OCI-LY1 (cell line): ENCODE data around the gene PSPH.

Experiments used
- H2AFZ ChIP-seq: fragments of 200-600 bp; sonication (generic), shearing (Covaris generic); 2 replicates; pipeline ENCODE4 v1.6.0; 2014; ENCODE audit warnings: antibody characterized with exemption, mild to moderate bottlenecking, low read length
- H3F3A ChIP-seq: fragments of 200-600 bp; sonication (generic), shearing (Covaris generic); 2 replicates; pipeline ENCODE4 v1.6.0; 2014; ENCODE audit warnings: mild to moderate bottlenecking, antibody characterized with exemption, low read length, moderate library complexity; ENCODE audit not compliant: insufficient read depth
- H3K27ac ChIP-seq: fragments of 200-600 bp; sonication (generic); 2 replicates; pipeline ENCODE4 v1.5.1; 2014; ENCODE audit warnings: low read length, mixed run types, mild to moderate bottlenecking, low read depth; ENCODE audit not compliant: poor library complexity, severe bottlenecking
- H3K27me3 ChIP-seq: fragments of 200-600 bp; sonication (generic); 2 replicates; pipeline ENCODE4 v1.6.0; 2014; ENCODE audit warnings: antibody characterized with exemption, mild to moderate bottlenecking, low read length, moderate library complexity; ENCODE audit not compliant: insufficient read depth
- H3K36me3 ChIP-seq: fragments of 200-600 bp; sonication (generic); 2 replicates; pipeline ENCODE4 v1.6.1; 2014; ENCODE audit warnings: mild to moderate bottlenecking, antibody characterized with exemption, low read length, moderate library complexity, mixed read lengths; ENCODE audit not compliant: insufficient read depth
- H3K4me1 ChIP-seq: fragments of 200-600 bp; sonication (generic); 2 replicates; pipeline ENCODE4 v1.5.1; 2014; ENCODE audit warnings: mild to moderate bottlenecking, low read length, moderate library complexity; ENCODE audit not compliant: insufficient read depth, severe bottlenecking
- H3K4me2 ChIP-seq: fragments of 200-600 bp; sonication (generic), shearing (Covaris generic); 2 replicates; pipeline ENCODE4 v1.6.1; 2014; ENCODE audit warnings: low read length
- H3K4me3 ChIP-seq: fragments of 200-600 bp; sonication (generic); 2 replicates; pipeline ENCODE4 v1.5.1; 2014; ENCODE audit warnings: low read length, low read depth, mild to moderate bottlenecking, mixed read lengths; ENCODE audit not compliant: poor library complexity, severe bottlenecking
- H3K79me2 ChIP-seq: fragments of 200-600 bp; shearing (Covaris generic); 2 replicates; pipeline ENCODE4 v1.6.1; 2016; ENCODE audit warnings: mixed run types, low read length, mixed read lengths; ENCODE audit not compliant: insufficient read depth
- H3K9ac ChIP-seq: fragments of 200-600 bp; sonication (generic), shearing (Covaris generic); 2 replicates; pipeline ENCODE4 v1.6.1; 2014; ENCODE audit warnings: mild to moderate bottlenecking, low read length, mixed read lengths
- H3K9me2 ChIP-seq: fragments of 200-600 bp; sonication (generic), shearing (Covaris generic); 2 replicates; pipeline ENCODE4 v1.6.1; 2014; ENCODE audit warnings: low read depth, mild to moderate bottlenecking, low read length, mixed read lengths
- H3K9me3 ChIP-seq: fragments of 200-600 bp; shearing (Covaris generic); 2 replicates; pipeline ENCODE4 v1.6.1; 2014; ENCODE audit warnings: low read length, mixed read lengths
- H4K20me1 ChIP-seq: fragments of 200-600 bp; sonication (generic), shearing (Covaris generic); 2 replicates; pipeline ENCODE4 v1.6.0; 2016; ENCODE audit warnings: mild to moderate bottlenecking, low read length; ENCODE audit not compliant: insufficient read depth
- CTCF ChIP-seq: fragments of 200-600 bp; sonication (generic), shearing (Covaris generic); IDR thresholded peaks from 2 replicates; pipeline ENCODE4 v1.5.1; 2017; ENCODE audit warnings: mild to moderate bottlenecking, antibody characterized with exemption, low read length, moderate library complexity, mixed read lengths
- EZH2 ChIP-seq: fragments of 200-600 bp; sonication (generic), shearing (Covaris generic); IDR thresholded peaks from 2 replicates; pipeline ENCODE4 v1.8.0; 2017; ENCODE audit warnings: borderline replicate concordance, mixed run types, mild to moderate bottlenecking, antibody characterized with exemption, low read length, moderate library complexity, mixed read lengths

The PSPH gene

GRCh38 chr7:55965100-55965470 is 86.2 kb downstream of the PSPH start:
- Histone ChIP-seq H3F3A (0 out of 2 replicates have a peak, but pooled peaks cover 7% of the 10 kb centered on the region), H3K9me3 (no peaks in the 10 kb centered on the region), H3K4me2 (peak overlapping the region; percentile 72), H3K4me1 (peaks cover 7% of the 10 kb centered on the region), H3K79me2 (no peaks in the 10 kb centered on the region), H3K9me2 (no peaks in the 10 kb centered on the region), H4K20me1 (no peaks in the 10 kb centered on the region), H3K4me3 (peak overlapping the region; percentile 80), H3K36me3 (no peaks in the 10 kb centered on the region), H3K27ac (peak overlapping the region; percentile 22), H3K27me3 (no peaks in the 10 kb centered on the region), H3K9ac (peak overlapping the region; percentile 83), H2AFZ (peak overlapping the region; percentile 26; the same call in 1 of the 2 replicates)
- no peak for TF ChIP-seq CTCF
- no peak for TF ChIP-seq EZH2

- Histone ChIP-seq H3K9me2 (no peaks in the 10 kb centered on the region), H3K4me3 (peak within 1 kb of the TSS; percentile 80), H3K4me2 (peak within 1 kb of the TSS; percentile 73), H3K27ac (peak within 1 kb of the TSS; percentile 22), H2AFZ (peak within 1 kb of the TSS; percentile 83; the same call in 1 of the 2 replicates), H3K9me3 (no peaks in the 10 kb centered on the region), H3K36me3 (no peaks in the 10 kb centered on the region), H4K20me1 (no peaks in the 10 kb centered on the region), H3K9ac (peak within 1 kb of the TSS; percentile 83), H3K4me1 (peaks cover 7% of the 10 kb centered on the region), H3F3A (0 out of 2 replicates have a peak, but pooled peaks cover 7% of the 10 kb centered on the region), H3K27me3 (no peaks in the 10 kb centered on the region), H3K79me2 (no peaks in the 10 kb centered on the region)
- TF ChIP-seq EZH2 (no peak), CTCF (peak; percentile 30)
Measured at GRCh38 chr7:55964261-55965099, 86.8 kb downstream of the PSPH start, which contains the start of gene NIPSNAP2. Gene NIPSNAP2, plus strand, starts transcription at chr7:55964585. Its CDS starts 25 bp downstream, at chr7:55964610.

- Histone ChIP-seq H3K4me2 (peak overlapping the region; percentile 73), H3K4me1 (peaks cover 7% of the 10 kb centered on the region), H3F3A (0 out of 2 replicates have a peak, but pooled peaks cover 7% of the 10 kb centered on the region), H3K4me3 (peak overlapping the region; percentile 80), H3K79me2 (no peaks in the 10 kb centered on the region), H4K20me1 (no peaks in the 10 kb centered on the region), H3K27me3 (no peaks in the 10 kb centered on the region), H3K9me3 (no peaks in the 10 kb centered on the region), H3K27ac (no peak overlapping the region), H3K36me3 (no peaks in the 10 kb centered on the region), H3K9ac (peak overlapping the region; percentile 69), H2AFZ (peak overlapping the region; percentile 83; the same call in 1 of the 2 replicates), H3K9me2 (no peaks in the 10 kb centered on the region)
- TF ChIP-seq EZH2 = no peak
- no peak for TF ChIP-seq CTCF
Measured at GRCh38 chr7:55963584-55964168, 87.6 kb downstream of the PSPH start.
